SK-N-SH (cell line): ENCODE measurements around the gene RSAD2. TPM values are rescaled to one million over a fixed set of nuclear protein-coding genes. Genes with fewer than 3 reads are reported as not detected.

Experiments
- CTCF ChIA-PET: fragments of 300-600, 350-600 bp; formaldehyde crosslinking; extraction: SDS; loops from one replicate; lab custom pipeline; 2021; lab: Yijun Ruan, JAX
- POLR2A ChIA-PET: fragments of 350-600 bp; sonication (Branson Sonifier 250); formaldehyde crosslinking; extraction: SDS; loops from one replicate; lab custom pipeline; 2020; ENCODE audit warnings: antibody characterized with exemption, inconsistent platforms; lab: Yijun Ruan, JAX
- DNase-seq: peaks from one replicate; pipeline ENCODE4 v3.0.0; 2012
- H2AFZ ChIP-seq: fragments of 200-600 bp; sonication (generic); 2 replicates; pipeline ENCODE4 v1.8.1; 2016; ENCODE audit warnings: antibody characterized with exemption, mild to moderate bottlenecking, low read depth
- H3F3A ChIP-seq: fragments of 200-600 bp; sonication (generic); replicated peaks from 2 replicates; pipeline ENCODE3; 2016; ENCODE audit warnings: antibody characterized with exemption, mild to moderate bottlenecking; ENCODE audit not compliant: insufficient read depth
- H3K27ac ChIP-seq, 2 experiments: fragments of 200-500 bp in 1 of 2; fragments of 200-600 bp in 1 of 2; sonication (Bioruptor generic) in 1 of 2; sonication (generic), shearing (Covaris generic) in 1 of 2; 2 replicates each; pipeline versions ENCODE4 v1.5.1 to v1.6.1; 2014 to 2016; ENCODE audit warnings: low read depth in 2 of 2, inconsistent platforms in 1 of 2, low read length in 1 of 2, mild to moderate bottlenecking in 1 of 2, mixed read lengths in 1 of 2
- H3K27me3 ChIP-seq: fragments of 200-600 bp; sonication (generic), shearing (Covaris generic); 2 replicates; pipeline ENCODE4 v1.6.1; 2016; ENCODE audit warnings: mixed run types; ENCODE audit not compliant: insufficient read depth
- H3K36me3 ChIP-seq, 2 experiments: fragments of 200-500 bp in 1 of 2; fragments of 200-600 bp in 1 of 2; sonication (Bioruptor generic) in 1 of 2; sonication (generic) in 1 of 2; replicated peaks in 1 of 2; 2 replicates each; pipeline versions ENCODE3 to v1.5.1; 2014 to 2016; ENCODE audit warnings: low read length in 1 of 2, mild to moderate bottlenecking in 1 of 2; ENCODE audit not compliant: insufficient read depth in 2 of 2, control insufficient read depth in 1 of 2
- H3K4me1 ChIP-seq, 2 experiments: fragments of 200-500 bp in 1 of 2; fragments of 200-600 bp in 1 of 2; sonication (Bioruptor generic) in 1 of 2; sonication (generic), shearing (Covaris generic) in 1 of 2; 2 replicates each; pipeline versions ENCODE4 v1.5.1 to v1.6.1; 2014 to 2016; ENCODE audit warnings: low read depth in 1 of 2, low read length in 1 of 2, mixed run types in 1 of 2; ENCODE audit not compliant: insufficient read depth in 2 of 2, control insufficient read depth in 1 of 2
- H3K4me2 ChIP-seq: fragments of 200-600 bp; sonication (generic), shearing (Covaris generic); 2 replicates; pipeline ENCODE4 v1.6.1; 2017; ENCODE audit warnings: mixed run types
- H3K4me3 ChIP-seq, 2 experiments: fragments of 200-500 bp in 1 of 2; fragments of 200-600 bp in 1 of 2; sonication (Bioruptor generic) in 1 of 2; sonication (generic), shearing (Covaris generic) in 1 of 2; 2 replicates each; pipeline versions ENCODE4 v1.5.1 to v1.8.1; 2014 to 2016; ENCODE audit warnings: low read depth in 2 of 2, inconsistent platforms in 1 of 2, low read length in 1 of 2, mild to moderate bottlenecking in 1 of 2, mixed read lengths in 1 of 2, moderate library complexity in 1 of 2
- H3K79me2 ChIP-seq: fragments of 200-600 bp; sonication (generic); 2 replicates; pipeline ENCODE4 v1.8.1; 2017; ENCODE audit warnings: mild to moderate bottlenecking; ENCODE audit not compliant: insufficient read depth
- H3K9ac ChIP-seq: fragments of 200-600 bp; sonication (generic); 2 replicates; pipeline ENCODE4 v1.6.1; 2017; ENCODE audit warnings: mixed run types
- H3K9me2 ChIP-seq: fragments of 200-600 bp; sonication (generic); 2 replicates; pipeline ENCODE4 v1.6.1; 2017; ENCODE audit warnings: mixed run types
- H3K9me3 ChIP-seq: fragments of 200-600 bp; sonication (generic); 2 replicates; pipeline ENCODE4 v1.6.1; 2017; ENCODE audit warnings: mixed run types, mild to moderate bottlenecking, moderate library complexity
- H4K20me1 ChIP-seq: fragments of 200-600 bp; sonication (generic); 2 replicates; pipeline ENCODE4 v1.6.1; 2017; ENCODE audit warnings: mild to moderate bottlenecking, mixed run types; ENCODE audit not compliant: insufficient read depth
- CHD2 ChIP-seq: fragments of 150-350 bp; IDR thresholded peaks from 2 replicates; pipeline ENCODE4 v1.6.1; 2018; ENCODE audit warnings: low read length; ENCODE audit not compliant: partially characterized antibody
- FOSL2 ChIP-seq: IDR thresholded peaks from 2 replicates; pipeline ENCODE4 v1.4.0; 2012; ENCODE audit warnings: low read depth, mild to moderate bottlenecking, moderate library complexity, borderline replicate concordance
- FOXM1 ChIP-seq: IDR thresholded peaks from 2 replicates; pipeline ENCODE4 v1.4.0; 2012; ENCODE audit warnings: low read depth, mild to moderate bottlenecking
- JUND ChIP-seq: IDR thresholded peaks from 2 replicates; pipeline ENCODE4 v1.4.0; 2012
- MEF2A ChIP-seq: IDR thresholded peaks from 2 replicates; pipeline ENCODE4 v1.4.0; 2012; ENCODE audit warnings: low read depth, borderline replicate concordance
- MXI1 ChIP-seq: IDR thresholded peaks from 2 replicates; pipeline ENCODE4 v1.6.1; 2012; ENCODE audit warnings: mild to moderate bottlenecking, low read depth, low read length, improper control_type of control experiment
- NFIC ChIP-seq: IDR thresholded peaks from 2 replicates; pipeline ENCODE4 v1.4.0; 2012; ENCODE audit warnings: borderline replicate concordance
- NRF1 ChIP-seq: IDR thresholded peaks from 2 replicates; pipeline ENCODE4 v1.6.1; 2012; ENCODE audit warnings: low read depth, mild to moderate bottlenecking, low read length
- PBX3 ChIP-seq: IDR thresholded peaks from 2 replicates; pipeline ENCODE4; 2012
- POLR2AphosphoS5 ChIP-seq: IDR thresholded peaks from 2 replicates; pipeline ENCODE4 v1.6.1; 2012; ENCODE audit warnings: low read depth, low read length
- RAD21 ChIP-seq: IDR thresholded peaks from 2 replicates; pipeline ENCODE4 v1.6.1; 2012; ENCODE audit warnings: mild to moderate bottlenecking, low read length
- RCOR1 ChIP-seq: fragments of 150-350 bp; IDR thresholded peaks from 2 replicates; pipeline ENCODE4 v1.6.1; 2017; ENCODE audit warnings: antibody characterized with exemption, low read length
- RFX5 ChIP-seq: IDR thresholded peaks from 2 replicates; pipeline ENCODE4 v1.6.1; 2012; ENCODE audit warnings: mild to moderate bottlenecking, improper control_type of control experiment, low read length
- SIN3A ChIP-seq: IDR thresholded peaks from 2 replicates; pipeline ENCODE4 v1.6.1; 2012; ENCODE audit warnings: low read depth, mild to moderate bottlenecking, low read length, moderate library complexity, borderline replicate concordance
- USF2 ChIP-seq: fragments of 150-350 bp; IDR thresholded peaks from 2 replicates; pipeline ENCODE4 v1.6.1; 2017; ENCODE audit warnings: antibody characterized with exemption, low read length, low read depth, borderline replicate concordance
- WGBS: methylation state at CpG from one replicate; pipeline ENCODE4 v1.1.6; 2017; ENCODE audit warnings: low lambda C conversion rate; 5-methylcytosine and 5-hydroxymethylcytosine counted together
- polyA plus RNA-seq, 3 experiments: library from polyadenylated mRNA; depleted of rRNA; stranded (reverse); fragments of >200 nt; gene quantifications; 2 replicates each; pipeline ENCODE4 v1.2.3, GENCODE V29; 2012
- TF ChIP-seq, protein P1 (sequence below): IDR thresholded peaks from 2 replicates; pipeline ENCODE4 v1.4.0; 2012; ENCODE audit warnings: low read depth, borderline replicate concordance
- TF ChIP-seq, protein P2 (sequence below): IDR thresholded peaks from 2 replicates; pipeline ENCODE4 v1.4.0; 2012; ENCODE audit warnings: low read depth
- TF ChIP-seq, protein P3 (sequence below): IDR thresholded peaks from 2 replicates; pipeline ENCODE4 v1.4.0; 2012; ENCODE audit warnings: low read depth, borderline replicate concordance

Gene RSAD2
- polyA plus RNA-seq, 1 of the 3 experiments (the other 2 are of a cell fraction) = 0.35 TPM

GRCh38 chr2:6937582-6937981, 60.0 kb downstream of the RSAD2 start:
- H3K9me2 ChIP-seq = no peaks in the 10 kb centered on the region
- no peak overlapping the region for H3K4me2 ChIP-seq
- H2AFZ ChIP-seq = no peak overlapping the region
- no peak for DNase-seq
- POLR2A ChIA-PET = interaction anchor here (1.6 kb wide), 1 partner anchor 11 kb away, joined by 5 read pairs; no protein-coding TSS in a partner anchor
- no peak for TF ChIP-seq FOXM1
- no peak for TF ChIP-seq POLR2AphosphoS5
- no peak for TF ChIP-seq USF2
- no peak for TF ChIP-seq MXI1
- no peak for TF ChIP-seq CHD2
- no peak for TF ChIP-seq MEF2A
- no peak for TF ChIP-seq RFX5
- TF ChIP-seq, protein P1, sequence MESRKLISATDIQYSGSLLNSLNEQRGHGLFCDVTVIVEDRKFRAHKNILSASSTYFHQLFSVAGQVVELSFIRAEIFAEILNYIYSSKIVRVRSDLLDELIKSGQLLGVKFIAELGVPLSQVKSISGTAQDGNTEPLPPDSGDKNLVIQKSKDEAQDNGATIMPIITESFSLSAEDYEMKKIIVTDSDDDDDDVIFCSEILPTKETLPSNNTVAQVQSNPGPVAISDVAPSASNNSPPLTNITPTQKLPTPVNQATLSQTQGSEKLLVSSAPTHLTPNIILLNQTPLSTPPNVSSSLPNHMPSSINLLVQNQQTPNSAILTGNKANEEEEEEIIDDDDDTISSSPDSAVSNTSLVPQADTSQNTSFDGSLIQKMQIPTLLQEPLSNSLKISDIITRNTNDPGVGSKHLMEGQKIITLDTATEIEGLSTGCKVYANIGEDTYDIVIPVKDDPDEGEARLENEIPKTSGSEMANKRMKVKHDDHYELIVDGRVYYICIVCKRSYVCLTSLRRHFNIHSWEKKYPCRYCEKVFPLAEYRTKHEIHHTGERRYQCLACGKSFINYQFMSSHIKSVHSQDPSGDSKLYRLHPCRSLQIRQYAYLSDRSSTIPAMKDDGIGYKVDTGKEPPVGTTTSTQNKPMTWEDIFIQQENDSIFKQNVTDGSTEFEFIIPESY = no peak
- no peak for TF ChIP-seq NRF1
- TF ChIP-seq, protein P2, sequence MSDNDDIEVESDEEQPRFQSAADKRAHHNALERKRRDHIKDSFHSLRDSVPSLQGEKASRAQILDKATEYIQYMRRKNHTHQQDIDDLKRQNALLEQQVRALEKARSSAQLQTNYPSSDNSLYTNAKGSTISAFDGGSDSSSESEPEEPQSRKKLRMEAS = no peak
- TF ChIP-seq FOSL2 = no peak
- TF ChIP-seq PBX3 = no peak
- no peak for TF ChIP-seq NFIC
- CTCF ChIA-PET = interaction anchor here (0.7 to 1.8 kb wide), 6 partner anchors 11 to 76 kb away, joined by 3 to 9 read pairs (median 4); no protein-coding TSS in a partner anchor
- no peak overlapping the region for H3K4me3 ChIP-seq
- H3K9me3 ChIP-seq = no peaks in the 10 kb centered on the region
- no peaks in the 10 kb centered on the region for H3F3A ChIP-seq
- no peaks in the 10 kb centered on the region for H3K27me3 ChIP-seq
- peak overlapping the region in 1 of 2 experiments; percentile 69; a peak in 2 of 4 replicates for H3K27ac ChIP-seq
- no peak overlapping the region for H3K9ac ChIP-seq
- H3K36me3 ChIP-seq = peaks cover 0 to 16% of the 10 kb centered on the region in 2 experiments
- peaks cover 35% of the 10 kb centered on the region for H3K79me2 ChIP-seq
- WGBS = 90% methylated on average over 4 of the region's 4 CpGs
- H3K4me1 ChIP-seq = peaks cover 0 to 24% of the 10 kb centered on the region in 2 experiments; a peak in 2 of 4 replicates
- peaks cover 15% of the 10 kb centered on the region for H4K20me1 ChIP-seq

DNA sequence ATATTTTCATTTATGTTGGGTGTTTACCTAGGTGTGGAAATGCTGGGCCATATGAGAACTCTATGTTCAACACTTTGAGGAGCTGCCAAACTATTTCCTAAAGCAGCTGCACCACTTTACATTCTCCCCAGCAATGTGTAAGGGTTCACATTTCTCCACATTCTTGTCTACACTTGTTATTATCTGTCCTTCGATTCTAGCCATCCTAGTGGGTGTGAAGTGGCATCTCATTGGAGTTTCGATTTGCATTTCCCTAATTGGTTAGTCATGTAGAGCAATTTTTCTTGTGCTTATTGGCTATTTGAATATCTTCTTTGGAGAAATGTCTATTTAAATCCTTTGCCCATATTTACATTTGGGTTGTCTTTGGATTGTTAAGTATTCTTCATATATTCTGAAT, 61.5 kb downstream of the RSAD2 start:
- Histone ChIP-seq H3K4me3 (no peak overlapping the region), H3K4me2 (no peak overlapping the region), H2AFZ (no peak overlapping the region), H4K20me1 (peaks cover 11% of the 10 kb centered on the region), H3K4me1 (peaks cover 0 to 24% of the 10 kb centered on the region in 2 experiments; a peak in 2 of 4 replicates), H3K9me3 (no peaks in the 10 kb centered on the region), H3K27ac (no peak overlapping the region), H3F3A (no peaks in the 10 kb centered on the region), H3K27me3 (no peaks in the 10 kb centered on the region), H3K9ac (no peak overlapping the region), H3K36me3 (peaks cover 0 to 21% of the 10 kb centered on the region in 2 experiments), H3K9me2 (no peaks in the 10 kb centered on the region), H3K79me2 (peaks cover 23% of the 10 kb centered on the region)
- ChIA-PET POLR2A (no interaction called here), CTCF (interaction anchor here (0.7 to 1.5 kb wide), 5 partner anchors 15 to 105 kb away, joined by 3 to 4 read pairs (median 4); no protein-coding TSS in a partner anchor)
- 79% methylated on average over 2 of the region's 2 CpGs for WGBS
- no peak for DNase-seq
- TF ChIP-seq, protein P3, sequence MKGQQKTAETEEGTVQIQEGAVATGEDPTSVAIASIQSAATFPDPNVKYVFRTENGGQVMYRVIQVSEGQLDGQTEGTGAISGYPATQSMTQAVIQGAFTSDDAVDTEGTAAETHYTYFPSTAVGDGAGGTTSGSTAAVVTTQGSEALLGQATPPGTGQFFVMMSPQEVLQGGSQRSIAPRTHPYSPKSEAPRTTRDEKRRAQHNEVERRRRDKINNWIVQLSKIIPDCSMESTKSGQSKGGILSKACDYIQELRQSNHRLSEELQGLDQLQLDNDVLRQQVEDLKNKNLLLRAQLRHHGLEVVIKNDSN = no peak
- no peak for TF ChIP-seq CHD2
- no peak for TF ChIP-seq RAD21
- TF ChIP-seq PBX3 = no peak
- TF ChIP-seq, protein P1 = no peak
- no peak for TF ChIP-seq RCOR1
- TF ChIP-seq NRF1 = no peak
- no peak for TF ChIP-seq SIN3A
- no peak for TF ChIP-seq JUND
- TF ChIP-seq MEF2A = no peak
